AG04449 (cell line): ENCODE data around the gene COL5A1.

Source experiments
- CTCF ChIA-PET: fragments of 350-600 bp; formaldehyde crosslinking; extraction: SDS; loops from one replicate; lab custom pipeline; 2021; ENCODE audit warnings: antibody characterized with exemption; lab: Yijun Ruan, JAX
- POLR2A ChIA-PET: fragments of 400-600, 350-600 bp; formaldehyde crosslinking; extraction: SDS; loops from one replicate; lab custom pipeline; 2020; ENCODE audit warnings: antibody characterized with exemption, inconsistent platforms; lab: Yijun Ruan, JAX
- DNase-seq: peaks from one replicate; pipeline ENCODE4 v3.0.0-alpha.2; 2010; ENCODE audit warnings: low read depth, low spot score
- H3K4me3 ChIP-seq: 2 replicates; pipeline ENCODE4 v1.5.1; 2011; ENCODE audit warnings: low read depth, mild to moderate bottlenecking, control low read depth, low read length
- CTCF ChIP-seq: IDR thresholded peaks from one replicate; pipeline ENCODE4 v1.5.1; 2011; ENCODE audit warnings: mild to moderate bottlenecking, moderate library complexity, low read length, control low read depth, inconsistent platforms; ENCODE audit not compliant: insufficient read depth; ENCODE audit errors: missing control alignments

Gene COL5A1

GRCh38 chr9:134630393-134630790, 11.2 kb upstream of the COL5A1 start:
- no peak overlapping the region for H3K4me3 ChIP-seq
- CTCF ChIA-PET: interaction anchor here (5.7 kb wide), 1 partner anchor 10 kb away, joined by 24 read pairs; the partner anchor contains the start of gene COL5A1
- DNase-seq: no peak
- POLR2A ChIA-PET: no interaction called here
- TF ChIP-seq CTCF: no peak

GRCh38 chr9:134630861-134631260, 10.7 kb upstream of the COL5A1 start:
- no peak for TF ChIP-seq CTCF
- POLR2A ChIA-PET: no interaction called here

GRCh38 chr9:134631881-134632280, 9.7 kb upstream of the COL5A1 start:
- H3K4me3 ChIP-seq: no peak overlapping the region
- ChIA-PET CTCF (interaction anchor here (1.3 kb wide), 1 partner anchor 9 kb away, joined by 7 read pairs; the partner anchor contains the start of gene COL5A1), POLR2A (no interaction called here)
- no peak for TF ChIP-seq CTCF
- DNase-seq: no peak

More at GRCh38 chr9:134630861-134631260, 10.7 kb upstream of the COL5A1 start:
- DNase-seq: no peak
- CTCF ChIA-PET: interaction anchor here (1.3 kb wide), 1 partner anchor 10 kb away, joined by 7 read pairs; the partner anchor contains the start of gene COL5A1
- no peak overlapping the region for H3K4me3 ChIP-seq

- H3K4me3 ChIP-seq: no peak overlapping the region
- POLR2A ChIA-PET: no interaction called here
- CTCF ChIA-PET: interaction anchor here (1.3 kb wide), 1 partner anchor 8 kb away, joined by 7 read pairs; the partner anchor contains the start of gene COL5A1
- no peak for TF ChIP-seq CTCF
- DNase-seq: no peak
These were observed 9.3 kb upstream of the COL5A1 start for GRCh38 chr9:134632329-134632728.

GRCh38 chr9:134633362-134634142, 8.1 kb upstream of the COL5A1 start:
- DNase-seq: no peak
- TF ChIP-seq CTCF: no peak
- no peak overlapping the region for H3K4me3 ChIP-seq
- CTCF ChIA-PET: no interaction called here
- POLR2A ChIA-PET: no interaction called here

- H3K4me3 ChIP-seq: no peak overlapping the region
- ChIA-PET CTCF (no interaction called here), POLR2A (no interaction called here)
- TF ChIP-seq CTCF: no peak
- DNase-seq: no peak
These were observed 7.4 kb upstream of the COL5A1 start for GRCh38 chr9:134634176-134634575.
